HepG2 (cell line): ENCODE data around the gene SEC31B. TPM values are rescaled to one million over a fixed set of nuclear protein-coding genes. Genes with fewer than 3 reads are reported as not detected.

Experiments
- FOXK2 ChIP-seq: fragments of 450-650 bp; IDR thresholded peaks from 2 replicates; pipeline ENCODE4 v1.6.1; 2016
- HIC2 ChIP-seq: sonication (generic); formaldehyde crosslinking; IDR thresholded peaks from 2 replicates; pipeline ENCODE4 v1.9.0; 2022; ENCODE audit warnings: low read depth, missing genetic modification reagents
- MXI1 ChIP-seq: IDR thresholded peaks from 3 replicates; pipeline ENCODE4 v1.6.1; 2012; ENCODE audit warnings: low read depth, low read length, inconsistent platforms, borderline replicate concordance
- RAD51 ChIP-seq: fragments of 450-650 bp; IDR thresholded peaks from 2 replicates; pipeline ENCODE4 v1.6.1; 2016; ENCODE audit warnings: borderline replicate concordance
- RFXANK ChIP-seq: IDR thresholded peaks from 2 replicates; pipeline ENCODE4 v1.6.1; 2016
- RFXAP ChIP-seq: sonication (generic); formaldehyde crosslinking; IDR thresholded peaks from 2 replicates; pipeline ENCODE4 v1.4.0; 2020; ENCODE audit warnings: missing genetic modification reagents, borderline replicate concordance
- TEAD2 ChIP-seq: sonication (generic); formaldehyde crosslinking; IDR thresholded peaks from 2 replicates; pipeline ENCODE4 v1.9.0; 2021; ENCODE audit warnings: missing genetic modification reagents
- ZNF281 ChIP-seq: sonication (generic); formaldehyde crosslinking; IDR thresholded peaks from 2 replicates; pipeline ENCODE4 v1.4.0; 2020; ENCODE audit warnings: missing genetic modification reagents, borderline replicate concordance
- ZNF563 ChIP-seq: sonication (generic); formaldehyde crosslinking; IDR thresholded peaks from 2 replicates; pipeline ENCODE4 v1.8.0; 2022; ENCODE audit warnings: mild to moderate bottlenecking, moderate library complexity, missing genetic modification reagents
- polyA plus RNA-seq, 8 experiments: library from polyadenylated mRNA; depleted of rRNA in 3 of 8; stranded (reverse) in 7 of 8; unstranded in 1 of 8; fragments of >200 nt; fragmentation: Illumina TruSeq in 4 of 8; extraction: Trizol in 4 of 8; gene quantifications; 2 replicates each; pipeline versions ENCODE4 v1.2.1 to v1.2.3, GENCODE V29; 2011 to 2016; ENCODE audit warnings: low read depth in 4 of 8, missing spikeins in 1 of 8, mixed read lengths in 1 of 8; ENCODE audit not compliant: insufficient read depth in 1 of 8
- total RNA-seq, 5 experiments: library from RNA; depleted of rRNA; stranded (reverse); fragments of >200 nt; fragmentation: Illumina TruSeq; extraction: Trizol; gene quantifications; 2 replicates each; pipeline ENCODE4 v1.2.3, GENCODE V29; 2016; ENCODE audit warnings: low read depth in 1 of 5
- TF ChIP-seq, protein P1 (sequence below): sonication (generic); formaldehyde crosslinking; IDR thresholded peaks from 2 replicates; pipeline ENCODE4 v1.4.0; 2020; ENCODE audit warnings: missing genetic modification reagents, borderline replicate concordance

The SEC31B gene
- total and polyA plus RNA-seq, 2 of the 13 experiments (the other 11 are each of a cell fraction or from before 2014, with no cell fraction given) = 2.0 to 8.3 TPM

DNA sequence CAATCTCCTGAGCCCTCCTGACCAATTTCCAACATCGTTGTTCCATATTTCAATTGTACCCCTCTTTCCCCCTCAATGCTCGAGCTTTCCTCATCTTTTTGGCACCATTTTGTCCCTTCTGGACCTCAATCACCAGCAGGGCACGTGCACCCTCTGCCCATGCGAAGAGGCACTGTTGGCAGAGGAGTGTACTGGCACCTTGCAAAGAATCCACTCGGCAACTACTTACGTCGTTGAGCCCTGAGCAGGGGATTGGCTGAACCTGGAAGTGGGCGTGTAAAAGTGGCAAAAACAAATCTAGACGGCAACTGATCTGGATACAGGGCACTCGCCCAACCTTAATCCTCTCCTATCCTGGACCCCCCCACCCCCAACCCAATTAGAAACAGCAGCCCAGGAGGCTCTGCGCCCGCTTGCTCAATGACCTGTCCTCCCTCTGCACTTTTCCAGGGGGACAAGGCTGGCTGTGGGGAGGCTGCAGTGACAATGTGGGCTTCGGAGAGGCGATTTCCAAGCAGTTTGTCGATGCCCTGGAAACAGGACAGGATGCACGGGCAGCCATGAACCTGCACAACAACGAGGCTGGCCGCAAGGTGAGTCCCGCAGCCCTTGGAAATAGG is 38.1 kb downstream of the SEC31B start (continued):
- TF ChIP-seq RAD51 = no peak
- peak; percentile 100 for TF ChIP-seq RFXAP (CRISPR knock-in tag)
- TF ChIP-seq, protein P1, sequence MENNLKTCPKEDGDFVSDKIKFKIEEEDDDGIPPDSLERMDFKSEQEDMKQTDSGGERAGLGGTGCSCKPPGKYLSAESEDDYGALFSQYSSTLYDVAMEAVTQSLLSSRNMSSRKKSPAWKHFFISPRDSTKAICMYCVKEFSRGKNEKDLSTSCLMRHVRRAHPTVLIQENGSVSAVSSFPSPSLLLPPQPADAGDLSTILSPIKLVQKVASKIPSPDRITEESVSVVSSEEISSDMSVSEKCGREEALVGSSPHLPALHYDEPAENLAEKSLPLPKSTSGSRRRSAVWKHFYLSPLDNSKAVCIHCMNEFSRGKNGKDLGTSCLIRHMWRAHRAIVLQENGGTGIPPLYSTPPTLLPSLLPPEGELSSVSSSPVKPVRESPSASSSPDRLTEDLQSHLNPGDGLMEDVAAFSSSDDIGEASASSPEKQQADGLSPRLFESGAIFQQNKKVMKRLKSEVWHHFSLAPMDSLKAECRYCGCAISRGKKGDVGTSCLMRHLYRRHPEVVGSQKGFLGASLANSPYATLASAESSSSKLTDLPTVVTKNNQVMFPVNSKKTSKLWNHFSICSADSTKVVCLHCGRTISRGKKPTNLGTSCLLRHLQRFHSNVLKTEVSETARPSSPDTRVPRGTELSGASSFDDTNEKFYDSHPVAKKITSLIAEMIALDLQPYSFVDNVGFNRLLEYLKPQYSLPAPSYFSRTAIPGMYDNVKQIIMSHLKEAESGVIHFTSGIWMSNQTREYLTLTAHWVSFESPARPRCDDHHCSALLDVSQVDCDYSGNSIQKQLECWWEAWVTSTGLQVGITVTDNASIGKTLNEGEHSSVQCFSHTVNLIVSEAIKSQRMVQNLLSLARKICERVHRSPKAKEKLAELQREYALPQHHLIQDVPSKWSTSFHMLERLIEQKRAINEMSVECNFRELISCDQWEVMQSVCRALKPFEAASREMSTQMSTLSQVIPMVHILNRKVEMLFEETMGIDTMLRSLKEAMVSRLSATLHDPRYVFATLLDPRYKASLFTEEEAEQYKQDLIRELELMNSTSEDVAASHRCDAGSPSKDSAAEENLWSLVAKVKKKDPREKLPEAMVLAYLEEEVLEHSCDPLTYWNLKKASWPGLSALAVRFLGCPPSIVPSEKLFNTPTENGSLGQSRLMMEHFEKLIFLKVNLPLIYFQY (CRISPR knock-in tag) = no peak
- peak; percentile 100 for TF ChIP-seq RFXANK
- TF ChIP-seq ZNF281 (CRISPR knock-in tag) = no peak
- peak; percentile 2; the same call in 1 of the 2 replicates for TF ChIP-seq ZNF563 (CRISPR knock-in tag)
- TF ChIP-seq TEAD2 (CRISPR knock-in tag) = no peak
- TF ChIP-seq MXI1 = 0 out of 3 replicates have a peak, but pooled peaks have one; percentile 13
- no peak for TF ChIP-seq FOXK2
- peak; percentile 50; the same call in 1 of the 2 replicates for TF ChIP-seq HIC2
